Upper lobe of left lung (tissue), 4 donors: ENCODE data around the gene METTL26.

Source experiments
- CTCF ChIP-seq, 6 experiments: fragments of 450-650 bp in 4 of 6; fragments of 200-600 bp in 2 of 6; sonication (generic) in 2 of 6; IDR thresholded peaks; one replicate each; pipeline ENCODE4 v1.5.1; 2016 to 2019; ENCODE audit warnings: antibody characterized with exemption in 6 of 6
- EP300 ChIP-seq, 4 donors: sonication (generic); formaldehyde crosslinking; IDR thresholded peaks; one replicate each; pipeline ENCODE4 v1.5.1; 2017; ENCODE audit warnings: antibody characterized with exemption in 4 of 4, control low read depth in 2 of 4

- peak in 2 of 4 donors; percentile 2 to 62 for TF ChIP-seq EP300 (IDR thresholded peaks at IDR 0.05)
- TF ChIP-seq CTCF (IDR thresholded peaks at IDR 0.05), result no peak
Measured at GRCh38 chr16:627454-628239, 8.5 kb downstream of the METTL26 start.
